T-cell (primary cell): Measurements from ENCODE around the gene OPN1LW. TPM values are rescaled to one million over a fixed set of nuclear protein-coding genes. Genes with fewer than 3 reads are reported as not detected.

Experiments
- ATAC-seq, 4 experiments: fragments of 200-7000 bp in 3 of 4; fragments of 150-1000 bp in 1 of 4; cut with Tn5 transposase; replicated peaks in 1 of 4; 1 replicate in 3 of 4; 2 replicates in 1 of 4; pipeline ENCODE4 v1.10.0; 2021; ENCODE audit warnings: moderate library complexity in 3 of 4, mild to moderate bottlenecking in 2 of 4, moderate number of reproducible peaks in 1 of 4
- CTCF ChIA-PET, 2 donors: fragments of 300-600 bp; sonication (Branson Sonifier 250); formaldehyde crosslinking; loops; one replicate each; lab custom pipeline; 2022; ENCODE audit warnings: antibody characterized with exemption in 2 of 2; lab: Charles Lee
- POLR2A ChIA-PET, 2 donors: fragments of 300-600 bp; sonication (Branson Sonifier 250); formaldehyde crosslinking; loops; one replicate each; lab custom pipeline; 2022; ENCODE audit warnings: antibody characterized with exemption in 2 of 2; lab: Charles Lee
- DNase-seq, 35 experiments: peaks; one replicate each; pipeline versions ENCODE4 v3.0.0 to v3.0.0-alpha.2; 2013 to 2023
- H3K27ac ChIP-seq: one replicate; pipeline ENCODE4 v1.5.1; 2013; ENCODE audit warnings: low read length
- H3K27me3 ChIP-seq, 2 experiments: replicated peaks in 1 of 2; 1 replicate in 1 of 2; 2 replicates in 1 of 2; pipeline versions ENCODE4 v1.6.1 to v1.7.0; 2013; ENCODE audit warnings: low read length in 1 of 2, mixed read lengths in 1 of 2; ENCODE audit not compliant: control insufficient read depth in 2 of 2, insufficient read depth in 2 of 2; ENCODE audit errors: extremely low read depth in 1 of 2
- H3K36me3 ChIP-seq, 2 donors: 1 replicate in 1 of 2; 2 replicates in 1 of 2; pipeline versions ENCODE4 v1.6.1 to v1.7.0; 2013; ENCODE audit warnings: low read length in 1 of 2; ENCODE audit not compliant: control insufficient read depth in 2 of 2, insufficient read depth in 1 of 2; ENCODE audit errors: extremely low read depth in 1 of 2
- H3K4me1 ChIP-seq, 2 experiments: 1 replicate in 1 of 2; 2 replicates in 1 of 2; pipeline versions ENCODE4 v1.6.1 to v1.7.0; 2013; ENCODE audit warnings: low read length in 2 of 2, mixed read lengths in 1 of 2; ENCODE audit not compliant: insufficient read depth in 2 of 2, control insufficient read depth in 1 of 2; ENCODE audit errors: extremely low read depth in 1 of 2
- H3K4me3 ChIP-seq, 2 donors: 1 replicate in 1 of 2; 2 replicates in 1 of 2; pipeline versions ENCODE4 v1.5.1 to v1.7.0; 2013; ENCODE audit warnings: mild to moderate bottlenecking in 2 of 2, low read length in 1 of 2, moderate library complexity in 1 of 2; ENCODE audit not compliant: control insufficient read depth in 1 of 2; ENCODE audit errors: extremely low read depth in 1 of 2
- H3K9me3 ChIP-seq: 2 replicates; pipeline ENCODE4 v1.7.0; 2013
- H3K27ac Mint-ChIP-seq, 2 donors: one replicate each; pipeline ENCODE4 v1.8.0; 2020 to 2021; ENCODE audit warnings: mild to moderate bottlenecking in 2 of 2, mixed read lengths in 2 of 2
- H3K27me3 Mint-ChIP-seq, 2 donors: one replicate each; pipeline ENCODE4 v1.8.0; 2021 to 2022; ENCODE audit warnings: mixed read lengths in 2 of 2
- H3K36me3 Mint-ChIP-seq: one replicate; pipeline ENCODE4 v1.8.0; 2021; ENCODE audit warnings: mixed read lengths
- H3K4me1 Mint-ChIP-seq, 3 donors: one replicate each; pipeline ENCODE4 v1.8.0; 2020 to 2022; ENCODE audit warnings: mixed read lengths in 3 of 3, mild to moderate bottlenecking in 1 of 3
- H3K4me3 Mint-ChIP-seq, 3 donors: one replicate each; pipeline ENCODE4 v1.8.0; 2020 to 2022; ENCODE audit warnings: mild to moderate bottlenecking in 3 of 3, mixed read lengths in 3 of 3, moderate library complexity in 3 of 3
- H3K9me3 Mint-ChIP-seq, 3 donors: one replicate each; pipeline ENCODE4 v1.8.0; 2020 to 2022; ENCODE audit warnings: mixed read lengths in 3 of 3
- WGBS: methylation state at CpG from one replicate; pipeline ENCODE4 v1.1.5; 2013; ENCODE audit warnings: missing lambda C conversion rate; ENCODE audit not compliant: insufficient coverage; 5-methylcytosine and 5-hydroxymethylcytosine counted together
- total RNA-seq, 35 experiments: library from RNA in 6 of 35; stranded (reverse) in 6 of 35; fragments of 120-200 nt in 1 of 35; gene quantifications; one replicate each; pipeline versions ENCODE4 v1.2.1 to v1.2.4 and lab custom pipeline; 2013 to 2026

Gene OPN1LW
- total RNA-seq, 5 donors from 2014 or later (not counting 1 experiment from before 2014, with no cell fraction given), result not detected

- Mint-ChIP-seq H3K4me3 (no peak overlapping the region), H3K36me3 (no peaks in the 10 kb centered on the region), H3K4me1 (peaks cover 4 to 22% (median 6%) of the 10 kb centered on the region in 3 donors), H3K27me3 (peaks cover 0 to 9% of the 10 kb centered on the region in 2 donors), H3K9me3 (no peaks in the 10 kb centered on the region), H3K27ac (no peak overlapping the region)
- Histone ChIP-seq H3K4me3 (no peak overlapping the region), H3K4me1 (peaks cover 2 to 5% of the 10 kb centered on the region in 2 experiments), H3K27me3 (no peaks in the 10 kb centered on the region), H3K36me3 (no peaks in the 10 kb centered on the region), H3K9me3 (no peaks in the 10 kb centered on the region), H3K27ac (no peak overlapping the region)
- WGBS, result no CpG with 5 or more reads among the region's 6 CpGs
- ATAC-seq, result no peak
- ChIA-PET CTCF (interaction anchor here in 1 of 2 donors (0.6 kb wide), 1 partner anchor 1680 kb away, joined by 3 read pairs; no protein-coding TSS in a partner anchor), POLR2A (no interaction called here)
- no peak for DNase-seq
Observed at GRCh38 chrX:154117566-154117965, 26.5 kb upstream of the OPN1LW start.

DNA sequence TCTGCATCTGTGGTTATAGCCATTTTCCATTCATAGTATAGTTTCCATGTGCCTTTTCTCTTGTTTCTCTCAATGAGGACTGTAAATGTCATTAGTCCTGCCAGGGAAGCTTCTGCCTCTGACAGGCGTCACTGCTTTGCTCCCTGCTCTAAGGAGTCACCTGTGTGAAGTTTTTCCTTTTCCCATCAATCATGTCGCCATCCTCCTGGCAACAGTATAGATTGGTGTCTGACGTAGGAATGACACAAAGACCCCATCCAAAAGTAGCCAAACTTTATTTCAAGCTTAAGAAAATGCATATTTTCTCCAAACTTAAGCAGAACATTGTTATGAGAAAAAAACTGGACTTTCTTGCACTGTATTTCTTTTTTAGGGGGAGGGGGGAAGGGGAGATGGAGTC is 23.5 kb upstream of the OPN1LW start:
- Mint-ChIP-seq H3K9me3 (no peaks in the 10 kb centered on the region), H3K27ac (peak overlapping the region in 1 of 2 donors; percentile 56), H3K4me3 (no peak overlapping the region), H3K4me1 (peaks cover 21 to 35% (median 24%) of the 10 kb centered on the region in 3 donors), H3K36me3 (no peaks in the 10 kb centered on the region), H3K27me3 (peaks cover 0 to 2% of the 10 kb centered on the region in 2 donors)
- ChIA-PET POLR2A (no interaction called here), CTCF (interaction anchor here in 1 of 2 donors (0.6 kb wide), 1 partner anchor 13 kb away, joined by 3 read pairs; no protein-coding TSS in a partner anchor)
- no peak overlapping the region for H3K4me3 ChIP-seq
- no peaks in the 10 kb centered on the region for H3K36me3 ChIP-seq
- H3K27me3 ChIP-seq, result no peaks in the 10 kb centered on the region
- no peak overlapping the region for H3K27ac ChIP-seq
- no CpG with 5 or more reads among the region's 3 CpGs for WGBS
- DNase-seq (no peak), ATAC-seq (no peak)
- H3K4me1 ChIP-seq, result peaks cover 10 to 25% of the 10 kb centered on the region in 2 experiments
- no peaks in the 10 kb centered on the region for H3K9me3 ChIP-seq

- H3K27ac ChIP-seq, result no peak overlapping the region
- DNase-seq, result no peak
- Mint-ChIP-seq H3K36me3 (no peaks in the 10 kb centered on the region), H3K4me1 (peaks cover 21 to 39% (median 24%) of the 10 kb centered on the region in 3 donors), H3K9me3 (no peaks in the 10 kb centered on the region), H3K4me3 (no peak overlapping the region), H3K27ac (peak overlapping the region in 1 of 2 donors; percentile 31), H3K27me3 (no peaks in the 10 kb centered on the region)
- peaks cover 14 to 32% of the 10 kb centered on the region in 2 experiments for H3K4me1 ChIP-seq
- POLR2A ChIA-PET, result no interaction called here
- no CpG with 5 or more reads among the region's 4 CpGs for WGBS
- H3K36me3 ChIP-seq, result no peaks in the 10 kb centered on the region
- no peaks in the 10 kb centered on the region for H3K9me3 ChIP-seq
- CTCF ChIA-PET, result no interaction called here
- H3K27me3 ChIP-seq, result no peaks in the 10 kb centered on the region
- ATAC-seq, result no peak
- no peak overlapping the region for H3K4me3 ChIP-seq
Observed at GRCh38 chrX:154121207-154121606, 22.8 kb upstream of the OPN1LW start.

- Mint-ChIP-seq H3K27me3 (no peaks in the 10 kb centered on the region), H3K4me1 (peaks cover 21 to 36% (median 24%) of the 10 kb centered on the region in 3 donors), H3K27ac (peak overlapping the region; percentile 3 to 74), H3K9me3 (no peaks in the 10 kb centered on the region), H3K4me3 (no peak overlapping the region), H3K36me3 (no peaks in the 10 kb centered on the region)
- Histone ChIP-seq H3K27ac (no peak overlapping the region), H3K27me3 (no peaks in the 10 kb centered on the region), H3K9me3 (no peaks in the 10 kb centered on the region), H3K4me1 (peaks cover 16 to 37% of the 10 kb centered on the region in 2 experiments), H3K4me3 (no peak overlapping the region), H3K36me3 (no peaks in the 10 kb centered on the region)
- 40% methylated on average over 4 of the region's 11 CpGs for WGBS
- DNase-seq (no peak), ATAC-seq (no peak)
- POLR2A ChIA-PET, result no interaction called here
- CTCF ChIA-PET, result no interaction called here
Observed at GRCh38 chrX:154121961-154122360, 22.1 kb upstream of the OPN1LW start.

GRCh38 chrX:154123241-154124219 is 20.5 kb upstream of the OPN1LW start:
- H3K27ac ChIP-seq, result peak overlapping the region; percentile 52
- H3K27ac Mint-ChIP-seq, result peak overlapping the region; percentile 55 to 74
- ATAC-seq, result peak; percentile 64 to 93 (median 86)
- H3K9me3 Mint-ChIP-seq, result no peaks in the 10 kb centered on the region
- H3K9me3 ChIP-seq, result no peaks in the 10 kb centered on the region
- peaks cover 21 to 36% (median 24%) of the 10 kb centered on the region in 3 donors for H3K4me1 Mint-ChIP-seq
- POLR2A ChIA-PET, result interaction anchor here (0.5 to 0.9 kb wide), 5 partner anchors 9 to 707 kb away, joined by 3 to 6 read pairs (median 4); no protein-coding TSS in a partner anchor
- H3K36me3 Mint-ChIP-seq, result no peaks in the 10 kb centered on the region
- H3K4me3 Mint-ChIP-seq, result peak overlapping the region in 2 of 3 donors; percentile 24 to 26
- peak in 25 of 35 experiments; percentile 6 to 58 (median 22) for DNase-seq
- H3K27me3 ChIP-seq, result no peaks in the 10 kb centered on the region
- H3K4me1 ChIP-seq, result peaks cover 16 to 37% of the 10 kb centered on the region in 2 experiments
- CTCF ChIA-PET, result interaction anchor here (0.6 to 1.0 kb wide), 3 partner anchors 110 to 737 kb away, joined by 3 read pairs; no protein-coding TSS in a partner anchor
- H3K4me3 ChIP-seq, result no peak overlapping the region
- no peaks in the 10 kb centered on the region for H3K27me3 Mint-ChIP-seq
- no peaks in the 10 kb centered on the region for H3K36me3 ChIP-seq
- WGBS, result 0% methylated on average over 1 of the region's 22 CpGs

- no peak overlapping the region for H3K27ac Mint-ChIP-seq
Observed at GRCh38 chrX:154125391-154126040, 18.5 kb upstream of the OPN1LW start.

More at GRCh38 chrX:154125391-154126040, 18.5 kb upstream of the OPN1LW start:
- peak in 7 of 35 experiments; percentile 2 to 24 (median 6) for DNase-seq
- H3K4me3 ChIP-seq, result no peak overlapping the region
- peak in 3 of 4 experiments; percentile 21 to 47 (median 25) for ATAC-seq
- no peaks in the 10 kb centered on the region for H3K36me3 ChIP-seq
- no peaks in the 10 kb centered on the region for H3K27me3 ChIP-seq
- POLR2A ChIA-PET, result interaction anchor here in 1 of 2 donors (0.9 kb wide), 1 partner anchor 32 kb away, joined by 6 read pairs; no protein-coding TSS in a partner anchor
- H3K4me1 Mint-ChIP-seq, result peaks cover 21 to 34% (median 24%) of the 10 kb centered on the region in 3 donors
- H3K9me3 ChIP-seq, result no peaks in the 10 kb centered on the region
- no peaks in the 10 kb centered on the region for H3K9me3 Mint-ChIP-seq
- peaks cover 0 to 4% of the 10 kb centered on the region in 2 donors for H3K27me3 Mint-ChIP-seq
- no peaks in the 10 kb centered on the region for H3K36me3 Mint-ChIP-seq
- CTCF ChIA-PET, result interaction anchor here in 1 of 2 donors (0.6 to 1.1 kb wide), 2 partner anchors 12 to 32 kb away, joined by 3 to 4 read pairs; no protein-coding TSS in a partner anchor
- no peak overlapping the region for H3K27ac ChIP-seq
- H3K4me1 ChIP-seq, result peaks cover 16 to 37% of the 10 kb centered on the region in 2 experiments
- whole genome bisulfite sequencing, result no CpG with 5 or more reads among the region's 30 CpGs
- peak overlapping the region in 1 of 3 donors; percentile 12 for H3K4me3 Mint-ChIP-seq
